Hematopoietic multipotent progenitor cell (in vitro differentiated cells): Measurements from ENCODE around the gene CD47. TPM values are rescaled to one million over a fixed set of nuclear protein-coding genes. Genes with fewer than 3 reads are reported as not detected.

Experiments used
- DNase-seq, 3 donors: peaks; one replicate each; pipeline ENCODE4 v3.0.0-alpha.2; 2011 to 2015; ENCODE audit warnings: low read depth in 2 of 3, low spot score in 2 of 3
- total RNA-seq: library from RNA; depleted of rRNA; stranded (reverse); fragments of >200 nt; gene quantifications from one replicate; pipeline ENCODE4 v1.2.3, GENCODE V29; 2012

Gene CD47
- total RNA-seq, result 79.4 TPM

GRCh38 chr3:108090701-108091497 lies at the start of gene CD47:
CD47 (minus strand) TSS chr3:108091031; CDS start chr3:108090908, 123 bp downstream.
- peak; percentile 96 for DNase-seq

- DNase-seq, result no peak
These were observed 46.6 kb upstream of the CD47 start for GRCh38 chr3:108137460-108137814.

GRCh38 chr3:108136561-108137459 lies 46.0 kb upstream of the CD47 start:
- DNase-seq, result no peak

GRCh38 chr3:108134555-108134880 lies 43.7 kb upstream of the CD47 start:
- no peak for DNase-seq

GRCh38 chr3:108133858-108134554 lies 43.2 kb upstream of the CD47 start:
- no peak for DNase-seq

- no peak for DNase-seq
These were observed 42.2 kb upstream of the CD47 start for GRCh38 chr3:108133048-108133369.

GRCh38 chr3:108131475-108132134 lies 40.8 kb upstream of the CD47 start:
- DNase-seq, result peak in 1 of 3 donors; percentile 54

GRCh38 chr3:108130701-108131474 lies 40.1 kb upstream of the CD47 start:
- no peak for DNase-seq

GRCh38 chr3:108130236-108130635 lies 39.4 kb upstream of the CD47 start:
- no peak for DNase-seq

GRCh38 chr3:108127301-108127988 lies 36.6 kb upstream of the CD47 start:
- DNase-seq, result peak in 2 of 3 donors; percentile 30 to 48

GRCh38 chr3:108126348-108126747 lies 35.5 kb upstream of the CD47 start:
- DNase-seq, result no peak

- DNase-seq, result peak; percentile 37 to 99 (median 97)
These were observed 34.8 kb upstream of the CD47 start for GRCh38 chr3:108125550-108126071.

- DNase-seq, result peak in 1 of 3 donors; percentile 30
These were observed 34.3 kb upstream of the CD47 start for GRCh38 chr3:108125153-108125543.

GRCh38 chr3:108124337-108125152 lies 33.7 kb upstream of the CD47 start:
- DNase-seq, result peak; percentile 58 to 94 (median 84)

GRCh38 chr3:108123326-108123725 lies 32.5 kb upstream of the CD47 start:
- DNase-seq, result no peak

GRCh38 chr3:108122276-108122675 lies 31.4 kb upstream of the CD47 start:
- DNase-seq, result no peak

GRCh38 chr3:108119398-108120104 lies 28.7 kb upstream of the CD47 start:
- DNase-seq, result peak in 1 of 3 donors; percentile 70
